Measurements from ENCODE around the gene CRYZL1.

- no peak for TF ChIP-seq CTCF (IDR thresholded peaks at IDR 0.05)
- no peak for TF ChIP-seq POLR2AphosphoS5 (IDR thresholded peaks at IDR 0.05)
These were observed 21.8 kb downstream of the CRYZL1 start for GRCh38 chr21:33619726-33620125.

Data from gastroesophageal sphincter (tissue), 3 donors.